ENCODE data around the gene KNDC1.
"Not testable (repeated sequence)": the region's sequence is repeated elsewhere in the genome, so short reads cannot be mapped to it uniquely, and the experiment has no call there.

Gene KNDC1

DNA sequence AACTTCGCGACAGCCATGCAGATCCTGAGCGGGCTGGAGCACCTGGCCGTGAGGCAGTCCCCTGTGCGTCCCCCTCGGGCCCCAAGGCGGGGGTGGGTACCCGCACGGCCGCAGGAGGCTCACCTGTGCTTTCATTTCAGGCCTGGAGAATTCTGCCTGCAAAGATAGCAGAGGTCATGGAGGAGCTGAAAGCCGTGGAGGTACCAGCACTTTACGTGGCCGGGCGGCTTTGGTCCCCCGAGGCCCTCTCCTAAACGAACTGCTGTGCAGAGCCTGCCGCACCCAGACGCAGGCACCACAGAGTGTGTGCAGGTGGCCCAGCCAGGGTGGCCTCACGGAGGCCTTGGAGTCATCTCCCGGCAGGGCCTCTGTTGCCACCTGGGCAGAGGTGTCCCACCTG is 58.9 kb downstream of the KNDC1 start:
- H3K14ac ChIP-seq (ENCODE audit: low read length), result no peak overlapping the region
- peaks cover 4% of the 10 kb centered on the region for H3K9me3 ChIP-seq (ENCODE audit: insufficient read depth, low read depth, low read length)
- no peak overlapping the region for H3K4me2 ChIP-seq (ENCODE audit: low read length)
- no peak overlapping the region for H2BK5ac ChIP-seq (ENCODE audit: low read depth, low read length, poor library complexity)
- H2AFZ ChIP-seq (ENCODE audit: insufficient read depth, low read length, poor library complexity), result no peak overlapping the region
- H3K79me2 ChIP-seq (ENCODE audit: control insufficient read depth, insufficient read depth, low read length, poor library complexity), result no peaks in the 10 kb centered on the region
- H2BK120ac ChIP-seq (ENCODE audit: insufficient read depth, low read length, poor library complexity), result no peak overlapping the region
- no CpG with 5 or more reads among the region's 20 CpGs for WGBS (ENCODE audit: extremely low coverage, insufficient coverage, insufficient read length)
- no peak overlapping the region for H4K12ac ChIP-seq (ENCODE audit: low read depth, low read length)
- no peak overlapping the region for H3K4ac ChIP-seq (ENCODE audit: low read depth, low read length)
- no peak overlapping the region for H3K4me3 ChIP-seq (ENCODE audit: low read depth, low read length)
- peak; percentile 64 to 65 for DNase-seq
- no peak overlapping the region for H3K23ac ChIP-seq (ENCODE audit: low read length)
- H3K4me1 ChIP-seq (ENCODE audit: control insufficient read depth in 1 of 2, insufficient read depth in 2 of 2, low read length in 2 of 2), result no peaks in the 10 kb centered on the region
- no peak overlapping the region for H4K91ac ChIP-seq (ENCODE audit: low read depth, low read length)
- no peak overlapping the region for H3K9ac ChIP-seq (ENCODE audit: low read length)
- no peak overlapping the region for H2AK5ac ChIP-seq (ENCODE audit: low read length)
- no peak overlapping the region for H3K18ac ChIP-seq (ENCODE audit: low read length)
- H3K27ac ChIP-seq (ENCODE audit: low read depth, low read length), result no peak overlapping the region
- H3K36me3 ChIP-seq (ENCODE audit: control insufficient read depth in 1 of 2, insufficient read depth in 2 of 2, low read length in 2 of 2), result no peaks in the 10 kb centered on the region
- H3K27me3 ChIP-seq (ENCODE audit: insufficient read depth, low read length), result no peaks in the 10 kb centered on the region
- H3K79me1 ChIP-seq (ENCODE audit: low read length), result no peaks in the 10 kb centered on the region
- H2BK12ac ChIP-seq (ENCODE audit: low read length), result no peak overlapping the region
- H4K8ac ChIP-seq (ENCODE audit: low read depth, low read length), result no peak overlapping the region

DNA sequence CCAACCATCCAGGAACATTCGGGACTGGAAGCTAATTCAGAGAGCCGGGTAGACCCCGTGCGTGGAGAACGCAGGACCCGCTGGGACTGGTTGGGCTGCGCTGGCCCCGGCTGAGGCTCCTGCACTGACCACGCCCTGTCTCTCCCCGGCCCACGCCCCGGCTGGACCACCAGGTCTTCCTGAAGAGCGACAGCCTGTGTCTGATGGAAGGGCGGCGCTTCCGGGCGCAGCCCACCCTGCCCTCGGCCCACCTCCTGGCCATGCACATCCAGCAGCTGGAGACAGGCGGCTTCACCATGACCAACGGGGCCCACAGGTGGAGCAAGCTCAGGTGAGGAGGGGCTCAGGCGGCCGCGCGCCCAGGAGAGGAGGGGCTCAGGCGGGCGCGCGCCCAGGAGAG is 59.8 kb downstream of the KNDC1 start:
- no peak overlapping the region for H3K9ac ChIP-seq (ENCODE audit: low read length)
- H2BK5ac ChIP-seq (ENCODE audit: low read depth, low read length, poor library complexity), result no peak overlapping the region
- no peak overlapping the region for H2BK120ac ChIP-seq (ENCODE audit: insufficient read depth, low read length, poor library complexity)
- H3K9me3 ChIP-seq (ENCODE audit: insufficient read depth, low read depth, low read length), result peaks cover under 1% of the 10 kb centered on the region
- no peak overlapping the region for H4K8ac ChIP-seq (ENCODE audit: low read depth, low read length)
- WGBS (ENCODE audit: extremely low coverage, insufficient coverage, insufficient read length), result no CpG with 5 or more reads among the region's 28 CpGs
- no peak for DNase-seq
- no peaks in the 10 kb centered on the region for H3K27me3 ChIP-seq (ENCODE audit: insufficient read depth, low read length)
- H3K4me1 ChIP-seq (ENCODE audit: control insufficient read depth in 1 of 2, insufficient read depth in 2 of 2, low read length in 2 of 2), result no peaks in the 10 kb centered on the region
- H3K23ac ChIP-seq (ENCODE audit: low read length), result no peak overlapping the region
- no peak overlapping the region for H2AFZ ChIP-seq (ENCODE audit: insufficient read depth, low read length, poor library complexity)
- H3K14ac ChIP-seq (ENCODE audit: low read length), result no peak overlapping the region
- H4K12ac ChIP-seq (ENCODE audit: low read depth, low read length), result no peak overlapping the region
- H4K91ac ChIP-seq (ENCODE audit: low read depth, low read length), result no peak overlapping the region
- no peaks in the 10 kb centered on the region for H3K36me3 ChIP-seq (ENCODE audit: control insufficient read depth in 1 of 2, insufficient read depth in 2 of 2, low read length in 2 of 2)
- H3K79me2 ChIP-seq (ENCODE audit: control insufficient read depth, insufficient read depth, low read length, poor library complexity), result no peaks in the 10 kb centered on the region
- no peak overlapping the region for H2AK5ac ChIP-seq (ENCODE audit: low read length)
- H3K27ac ChIP-seq (ENCODE audit: low read depth, low read length), result no peak overlapping the region
- H3K4me2 ChIP-seq (ENCODE audit: low read length), result peak overlapping the region; percentile 34
- H2BK12ac ChIP-seq (ENCODE audit: low read length), result no peak overlapping the region
- no peak overlapping the region for H3K4ac ChIP-seq (ENCODE audit: low read depth, low read length)
- H3K4me3 ChIP-seq (ENCODE audit: low read depth, low read length), result no peak overlapping the region
- H3K79me1 ChIP-seq (ENCODE audit: low read length), result no peaks in the 10 kb centered on the region
- no peak overlapping the region for H3K18ac ChIP-seq (ENCODE audit: low read length)

GRCh38 chr10:133221331-133221730 is 61.3 kb downstream of the KNDC1 start:
- Histone ChIP-seq H4K8ac (ENCODE audit: low read depth, low read length) (no peak overlapping the region), H3K27me3 (ENCODE audit: insufficient read depth, low read length) (no peaks in the 10 kb centered on the region), H3K4me3 (ENCODE audit: low read depth, low read length) (no peak overlapping the region), H2AFZ (ENCODE audit: insufficient read depth, low read length, poor library complexity) (no peak overlapping the region), H3K14ac (ENCODE audit: low read length) (no peak overlapping the region), H2BK12ac (ENCODE audit: low read length) (no peak overlapping the region), H3K23ac (ENCODE audit: low read length) (no peak overlapping the region), H3K27ac (ENCODE audit: low read depth, low read length) (no peak overlapping the region), H3K9ac (ENCODE audit: low read length) (no peak overlapping the region), H3K36me3 (ENCODE audit: control insufficient read depth in 1 of 2, insufficient read depth in 2 of 2, low read length in 2 of 2) (no peaks in the 10 kb centered on the region), H2AK5ac (ENCODE audit: low read length) (no peak overlapping the region), H3K4me2 (ENCODE audit: low read length) (no peak overlapping the region), H3K18ac (ENCODE audit: low read length) (no peak overlapping the region), H4K91ac (ENCODE audit: low read depth, low read length) (no peak overlapping the region), H4K12ac (ENCODE audit: low read depth, low read length) (no peak overlapping the region), H3K4me1 (ENCODE audit: control insufficient read depth in 1 of 2, insufficient read depth in 2 of 2, low read length in 2 of 2) (no peaks in the 10 kb centered on the region), H3K79me2 (ENCODE audit: control insufficient read depth, insufficient read depth, low read length, poor library complexity) (no peaks in the 10 kb centered on the region), H3K79me1 (ENCODE audit: low read length) (peaks cover 2% of the 10 kb centered on the region), H3K4ac (ENCODE audit: low read depth, low read length) (no peak overlapping the region), H3K9me3 (ENCODE audit: insufficient read depth, low read depth, low read length) (no peaks in the 10 kb centered on the region), H2BK5ac (ENCODE audit: low read depth, low read length, poor library complexity) (no peak overlapping the region), H2BK120ac (ENCODE audit: insufficient read depth, low read length, poor library complexity) (no peak overlapping the region)
- no peak for DNase-seq
- no CpG with 5 or more reads among the region's 11 CpGs for WGBS (ENCODE audit: extremely low coverage, insufficient coverage, insufficient read length)

DNA sequence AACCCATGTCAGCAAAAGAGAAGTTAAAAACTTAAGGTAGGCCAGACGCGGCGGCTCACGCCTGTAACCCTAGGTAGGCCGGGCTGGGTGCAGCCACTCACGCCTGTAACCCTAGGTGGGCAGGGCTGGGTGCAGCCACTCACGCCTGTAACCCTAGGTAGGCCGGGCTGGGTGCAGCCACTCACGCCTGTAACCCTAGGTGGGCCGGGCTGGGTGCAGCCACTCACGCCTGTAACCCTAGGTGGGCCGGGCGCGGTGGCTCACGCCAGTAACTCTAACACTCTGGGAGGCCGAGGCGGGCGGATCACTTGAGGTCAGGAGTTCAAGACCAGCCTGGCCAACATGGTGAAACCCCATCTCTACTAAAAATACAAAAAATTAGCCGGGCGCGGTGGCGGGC is 61.7 kb downstream of the KNDC1 start:
- H3K14ac ChIP-seq (ENCODE audit: low read length); H3K9ac ChIP-seq (ENCODE audit: low read length); H3K79me2 ChIP-seq (ENCODE audit: control insufficient read depth, insufficient read depth, low read length, poor library complexity); H4K91ac ChIP-seq (ENCODE audit: low read depth, low read length); H2BK120ac ChIP-seq (ENCODE audit: insufficient read depth, low read length, poor library complexity); H3K4ac ChIP-seq (ENCODE audit: low read depth, low read length); H4K8ac ChIP-seq (ENCODE audit: low read depth, low read length); H3K4me3 ChIP-seq (ENCODE audit: low read depth, low read length); H3K9me3 ChIP-seq (ENCODE audit: insufficient read depth, low read depth, low read length); H3K4me2 ChIP-seq (ENCODE audit: low read length); H2BK12ac ChIP-seq (ENCODE audit: low read length); H3K36me3 ChIP-seq (ENCODE audit: control insufficient read depth in 1 of 2, insufficient read depth in 2 of 2, low read length in 2 of 2); H3K23ac ChIP-seq (ENCODE audit: low read length); H3K18ac ChIP-seq (ENCODE audit: low read length); H3K79me1 ChIP-seq (ENCODE audit: low read length); H4K12ac ChIP-seq (ENCODE audit: low read depth, low read length); H3K4me1 ChIP-seq (ENCODE audit: control insufficient read depth in 1 of 2, insufficient read depth in 2 of 2, low read length in 2 of 2); H2BK5ac ChIP-seq (ENCODE audit: low read depth, low read length, poor library complexity); H3K27me3 ChIP-seq (ENCODE audit: insufficient read depth, low read length); H2AK5ac ChIP-seq (ENCODE audit: low read length); DNase-seq; H3K27ac ChIP-seq (ENCODE audit: low read depth, low read length); H2AFZ ChIP-seq (ENCODE audit: insufficient read depth, low read length, poor library complexity): not testable (repeated sequence)
- WGBS (ENCODE audit: extremely low coverage, insufficient coverage, insufficient read length), result no CpG with 5 or more reads among the region's 22 CpGs

All from trophoblast cell (in vitro differentiated cells and primary cell).